Activated CD4-positive, alpha-beta T cell treated with anti-CD3 and anti-CD28 coated beads for 24 hours (primary cell): ENCODE measurements around the gene FSTL5.

Experiments used
- DNase-seq, 2 donors: peaks; one replicate each; pipeline ENCODE4 v3.0.0-alpha.2; 2020; ENCODE audit warnings: low read depth in 2 of 2

The FSTL5 gene

GRCh38 chr4:161457311-161457710 lies 706.5 kb downstream of the FSTL5 start:
- no peak for DNase-seq

- DNase-seq = no peak
Observed at GRCh38 chr4:161454860-161455259, 708.9 kb downstream of the FSTL5 start.

- no peak for DNase-seq
Observed at GRCh38 chr4:161448550-161449180, 715.1 kb downstream of the FSTL5 start.

GRCh38 chr4:161444626-161445025 lies 719.2 kb downstream of the FSTL5 start:
- no peak for DNase-seq

- DNase-seq = no peak
Observed at GRCh38 chr4:161442921-161443320, 720.9 kb downstream of the FSTL5 start.

GRCh38 chr4:161438096-161438495 lies 725.7 kb downstream of the FSTL5 start:
- no peak for DNase-seq

GRCh38 chr4:161428180-161428965 lies 735.4 kb downstream of the FSTL5 start:
- no peak for DNase-seq

- no peak for DNase-seq
Observed at GRCh38 chr4:161419822-161420221, 744.0 kb downstream of the FSTL5 start.

- no peak for DNase-seq
Observed at GRCh38 chr4:161411901-161412300, 751.9 kb downstream of the FSTL5 start.

GRCh38 chr4:161404346-161405110 lies 759.3 kb downstream of the FSTL5 start:
- DNase-seq = no peak

- no peak for DNase-seq
Observed at GRCh38 chr4:161403781-161404180, 760.0 kb downstream of the FSTL5 start.

- DNase-seq = no peak
Observed at GRCh38 chr4:161393602-161394001, 770.2 kb downstream of the FSTL5 start.

GRCh38 chr4:161382655-161383054 lies 781.1 kb downstream of the FSTL5 start:
- no peak for DNase-seq

GRCh38 chr4:161376275-161376674 lies 787.5 kb downstream of the FSTL5 start:
- no peak for DNase-seq

- no peak for DNase-seq
Observed at GRCh38 chr4:161364681-161365080, 799.1 kb downstream of the FSTL5 start.

- no peak for DNase-seq
Observed at GRCh38 chr4:161360982-161361381, 802.8 kb downstream of the FSTL5 start.

- no peak for DNase-seq
Observed at GRCh38 chr4:161359491-161359890, 804.3 kb downstream of the FSTL5 start.

- no peak for DNase-seq
Observed at GRCh38 chr4:161356351-161356750, 807.4 kb downstream of the FSTL5 start.

- DNase-seq = no peak
Observed at GRCh38 chr4:161350946-161351345, 812.9 kb downstream of the FSTL5 start.

GRCh38 chr4:161345741-161346140 lies 818.1 kb downstream of the FSTL5 start:
- no peak for DNase-seq

GRCh38 chr4:161343569-161343950 lies 820.2 kb downstream of the FSTL5 start:
- DNase-seq = no peak

- DNase-seq = no peak
Observed at GRCh38 chr4:161342881-161343568, 820.8 kb downstream of the FSTL5 start.
